Measurements from ENCODE around the gene STYXL2. TPM values are rescaled to one million over a fixed set of nuclear protein-coding genes. Genes with fewer than 3 reads are reported as not detected.

Gene STYXL2
- total and polyA plus RNA-seq, 9 donors = 0.08 to 0.30 (median 0.15) TPM; not detected in 2

GRCh38 chr1:167126811-167127210, 32.9 kb downstream of the STYXL2 start:
- Histone ChIP-seq H3K4me1 (ENCODE audit: insufficient read depth) (no peaks in the 10 kb centered on the region), H3K27ac (no peak overlapping the region), H3K4me3 (no peak overlapping the region), H3K9me3 (no peaks in the 10 kb centered on the region), H3K36me3 (no peaks in the 10 kb centered on the region), H3K27me3 (no peaks in the 10 kb centered on the region)
- 30 to 58% (median 39%) methylated on average over 17 of the region's 17 CpGs for WGBS, 3 donors
- no peak for DNase-seq
- intact Hi-C loops (cut with DNase I) = no loop called here
- no peak for TF ChIP-seq POLR2A (IDR thresholded peaks at IDR 0.05)
- TF ChIP-seq EP300 (IDR thresholded peaks at IDR 0.05) = no peak
- TF ChIP-seq CTCF (IDR thresholded peaks at IDR 0.05) = no peak

GRCh38 chr1:167127236-167127635, 33.4 kb downstream of the STYXL2 start:
- Histone ChIP-seq H3K27ac (no peak overlapping the region), H3K27me3 (no peaks in the 10 kb centered on the region), H3K36me3 (no peaks in the 10 kb centered on the region), H3K4me1 (ENCODE audit: insufficient read depth) (no peaks in the 10 kb centered on the region), H3K9me3 (no peaks in the 10 kb centered on the region), H3K4me3 (no peak overlapping the region)
- TF ChIP-seq CTCF (IDR thresholded peaks at IDR 0.05) = no peak
- no peak for TF ChIP-seq EP300 (IDR thresholded peaks at IDR 0.05)
- no peak for TF ChIP-seq POLR2A (IDR thresholded peaks at IDR 0.05)
- intact Hi-C loops (cut with DNase I) = no loop called here
- no peak for DNase-seq
- 89 to 98% (median 91%) methylated on average over 5 of the region's 5 CpGs for WGBS, 3 donors

GRCh38 chr1:167127661-167128060, 33.8 kb downstream of the STYXL2 start:
- no peaks in the 10 kb centered on the region for H3K4me1 ChIP-seq (ENCODE audit: insufficient read depth)
- H3K36me3 ChIP-seq = no peaks in the 10 kb centered on the region
- 82 to 90% (median 82%) methylated on average over 5 of the region's 5 CpGs for WGBS, 3 donors
- H3K9me3 ChIP-seq = no peaks in the 10 kb centered on the region
- H3K4me3 ChIP-seq = no peak overlapping the region
- H3K27me3 ChIP-seq = no peaks in the 10 kb centered on the region
- DNase-seq = no peak
- TF ChIP-seq EP300 (IDR thresholded peaks at IDR 0.05) = no peak
- no peak for TF ChIP-seq CTCF (IDR thresholded peaks at IDR 0.05)
- no peak for TF ChIP-seq POLR2A (IDR thresholded peaks at IDR 0.05)
- no peak overlapping the region for H3K27ac ChIP-seq
- intact Hi-C loops (cut with DNase I) = no loop called here

GRCh38 chr1:167128261-167129227, 34.7 kb downstream of the STYXL2 start:
- H3K27ac ChIP-seq = no peak overlapping the region
- no peaks in the 10 kb centered on the region for H3K4me1 ChIP-seq (ENCODE audit: insufficient read depth)
- no peak overlapping the region for H3K4me3 ChIP-seq
- no peaks in the 10 kb centered on the region for H3K36me3 ChIP-seq
- TF ChIP-seq POLR2A (IDR thresholded peaks at IDR 0.05) = no peak
- no peak for TF ChIP-seq CTCF (IDR thresholded peaks at IDR 0.05)
- TF ChIP-seq EP300 (IDR thresholded peaks at IDR 0.05) = no peak
- no peak for DNase-seq
- intact Hi-C loops (cut with DNase I) = no loop called here
- WGBS, 3 donors = 81 to 83% (median 81%) methylated on average over 17 of the region's 17 CpGs
- H3K9me3 ChIP-seq = no peaks in the 10 kb centered on the region
- H3K27me3 ChIP-seq = no peaks in the 10 kb centered on the region
